ENCODE measurements around the gene ITPRID2.
A peak's percentile ranks its signal among the peaks of the same experiment; 100 is the strongest.

ITPRID2 gene

GRCh38 chr2:181890271-181890670 is 1.3 kb upstream of the ITPRID2 start:
- no peak for TF ChIP-seq CTCF (IDR thresholded peaks at IDR 0.05; ENCODE audit: low read depth, low read length, missing control alignments)
- no peak for DNase-seq (ENCODE audit: low read depth)
- H3K4me3 ChIP-seq (ENCODE audit: low read depth, low read length) = no peak overlapping the region

DNA sequence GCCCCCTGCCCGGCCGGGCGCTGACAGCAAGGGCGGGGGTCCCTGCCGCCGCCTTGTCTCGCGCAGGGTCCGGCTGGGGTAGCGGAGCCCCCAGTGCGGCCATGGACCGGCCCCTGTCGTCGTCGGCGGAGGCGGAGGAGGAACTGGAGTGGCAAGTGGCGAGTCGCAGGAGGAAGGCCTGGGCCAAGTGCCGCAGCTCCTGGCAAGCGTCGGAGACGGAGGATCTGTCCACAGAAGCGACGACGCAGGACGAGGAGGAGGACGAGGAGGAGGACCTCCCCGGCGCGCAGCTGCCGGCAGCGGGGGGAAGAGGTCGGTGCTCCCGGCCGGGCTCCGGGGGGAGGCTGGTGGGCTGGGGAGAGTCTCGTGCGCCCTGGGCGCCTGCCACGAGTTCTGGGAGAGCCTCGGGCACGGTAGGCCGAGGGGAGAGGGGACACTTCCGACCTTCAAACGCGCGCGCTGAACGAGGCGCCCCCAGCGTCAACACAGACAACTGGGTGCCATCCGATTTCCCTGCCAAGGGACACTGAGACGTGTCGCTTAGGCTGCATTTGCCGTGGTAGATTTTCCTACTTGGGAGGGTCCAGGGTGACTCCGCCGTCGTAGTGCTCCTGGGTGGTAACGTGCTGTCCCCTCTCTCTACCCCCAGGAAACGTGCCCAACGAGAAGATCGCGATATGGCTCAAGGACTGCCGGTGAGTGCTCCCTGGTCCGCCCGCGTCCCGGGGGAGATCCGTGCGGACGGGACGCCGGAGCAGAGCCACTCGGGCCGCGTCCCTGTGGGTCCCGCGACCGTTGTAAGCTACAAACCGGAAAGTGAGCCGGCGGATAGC is 652 bp downstream of the ITPRID2 start:
- TF ChIP-seq CTCF (IDR thresholded peaks at IDR 0.05; ENCODE audit: low read depth, low read length, missing control alignments) = peak; percentile 47
- peak overlapping the region; percentile 88 for H3K4me3 ChIP-seq (ENCODE audit: low read depth, low read length)
- DNase-seq (ENCODE audit: low read depth) = peak; percentile 24

- TF ChIP-seq CTCF (IDR thresholded peaks at IDR 0.05; ENCODE audit: low read depth, low read length, missing control alignments) = no peak
- peak overlapping the region; percentile 88 for H3K4me3 ChIP-seq (ENCODE audit: low read depth, low read length)
- no peak for DNase-seq (ENCODE audit: low read depth)
Measured at GRCh38 chr2:181892799-181893435, 1.4 kb downstream of the ITPRID2 start.

DNA sequence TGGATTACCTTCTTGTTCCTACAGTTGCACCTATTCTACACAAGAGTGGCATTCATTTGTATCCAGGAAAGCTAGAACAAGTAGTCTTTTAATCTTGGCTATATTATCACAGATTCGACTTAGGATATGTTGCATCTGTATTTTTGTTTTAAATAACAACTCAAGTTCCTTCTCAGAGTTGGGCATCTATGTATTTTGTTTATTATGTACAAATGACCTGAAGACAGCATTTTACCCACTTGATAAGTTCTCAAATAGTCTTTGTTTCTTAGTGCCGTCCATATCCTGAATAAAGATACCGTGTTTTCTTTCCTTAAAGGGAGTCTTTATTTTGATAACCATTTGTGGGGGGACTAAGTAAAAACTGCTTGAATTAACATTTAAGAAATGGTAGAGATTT is 2.9 kb downstream of the ITPRID2 start:
- TF ChIP-seq CTCF (IDR thresholded peaks at IDR 0.05; ENCODE audit: low read depth, low read length, missing control alignments) = no peak
- H3K4me3 ChIP-seq (ENCODE audit: low read depth, low read length) = no peak overlapping the region
- DNase-seq (ENCODE audit: low read depth) = no peak

GRCh38 chr2:181895818-181896217 is 4.3 kb downstream of the ITPRID2 start:
- H3K4me3 ChIP-seq (ENCODE audit: low read depth, low read length) = no peak overlapping the region
- TF ChIP-seq CTCF (IDR thresholded peaks at IDR 0.05; ENCODE audit: low read depth, low read length, missing control alignments) = no peak

GRCh38 chr2:181896286-181896685 is 4.8 kb downstream of the ITPRID2 start:
- H3K4me3 ChIP-seq (ENCODE audit: low read depth, low read length) = no peak overlapping the region
- TF ChIP-seq CTCF (IDR thresholded peaks at IDR 0.05; ENCODE audit: low read depth, low read length, missing control alignments) = no peak
- no peak for DNase-seq (ENCODE audit: low read depth)

More at GRCh38 chr2:181895818-181896217, 4.3 kb downstream of the ITPRID2 start:
- no peak for DNase-seq (ENCODE audit: low read depth)

Data from GM12864 (cell line).